ENCODE results near the gene RERE.

Gene RERE

DNA sequence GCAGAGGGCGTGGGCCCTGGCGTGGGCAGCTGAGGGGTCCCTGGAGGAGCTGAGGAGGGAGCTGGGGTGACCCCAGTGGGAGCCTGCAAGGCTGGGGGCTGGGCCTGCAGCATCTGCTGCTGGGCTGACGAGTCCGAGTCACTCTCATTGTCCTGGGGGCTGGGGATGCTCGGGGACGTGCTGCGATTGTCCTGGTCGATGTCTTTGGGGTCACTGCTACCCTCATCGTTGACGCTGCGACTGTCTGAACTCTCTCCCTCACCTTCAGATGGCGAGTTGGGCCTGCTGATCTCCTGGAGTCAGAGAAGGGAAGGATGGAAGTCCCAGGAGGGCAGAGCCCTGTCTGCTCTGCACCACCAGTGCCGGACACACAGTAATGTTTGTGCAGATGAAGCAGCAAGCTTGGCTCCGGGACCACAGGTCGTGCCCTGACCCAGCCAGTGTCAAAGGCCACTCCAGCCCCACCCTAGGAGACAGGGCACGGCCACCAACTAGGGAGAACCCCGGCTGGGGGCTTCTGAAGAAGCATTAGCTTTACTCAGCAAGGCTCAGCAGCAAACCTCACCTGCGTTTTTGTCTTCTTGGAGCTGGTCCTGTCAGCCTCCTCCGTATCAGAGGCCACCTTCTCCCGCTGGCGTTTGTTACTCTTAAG is 456.1 kb downstream of the RERE start:
- no peaks in the 10 kb centered on the region for H3K4me1 ChIP-seq (ENCODE audit: control insufficient read depth, low read length)
- no peak overlapping the region for H3K4me2 ChIP-seq (ENCODE audit: low read length)
- H3K4me3 ChIP-seq (ENCODE audit: low read length), result no peak overlapping the region
- H3K36me3 ChIP-seq (ENCODE audit: control insufficient read depth, low read length), result peaks cover 95% of the 10 kb centered on the region
- H3K27me3 ChIP-seq (ENCODE audit: control insufficient read depth, low read length), result no peaks in the 10 kb centered on the region
- TF ChIP-seq EZH2phosphoT487 (IDR thresholded peaks at IDR 0.05; ENCODE audit: borderline replicate concordance, low read length) (no peak), CTCF (IDR thresholded peaks at IDR 0.05; ENCODE audit: low read depth, low read length, poor library complexity, severe bottlenecking) (no peak)
- peaks cover 1% of the 10 kb centered on the region; the same call in 1 of the 2 replicates for H4K20me1 ChIP-seq (ENCODE audit: control insufficient read depth, insufficient read depth, low read depth, low read length)
- H3K79me2 ChIP-seq (ENCODE audit: control insufficient read depth, low read length), result peaks cover 6% of the 10 kb centered on the region; the same call in 1 of the 2 replicates
- H3K9me2 ChIP-seq (replicated peaks; ENCODE audit: control insufficient read depth, low read length), result no peaks in the 10 kb centered on the region
- no peak overlapping the region for H3K27ac ChIP-seq (ENCODE audit: low read depth, low read length)
- no peaks in the 10 kb centered on the region for H3K9me3 ChIP-seq (ENCODE audit: control insufficient read depth, insufficient read depth, low read length)
- no peaks in the 10 kb centered on the region; the same call in 1 of the 2 replicates for H3F3A ChIP-seq (ENCODE audit: control insufficient read depth, insufficient read depth)

GRCh38 chr1:8360493-8361197 is 456.8 kb downstream of the RERE start:
- Histone ChIP-seq H4K20me1 (ENCODE audit: control insufficient read depth, insufficient read depth, low read depth, low read length) (no peaks in the 10 kb centered on the region), H3K4me1 (ENCODE audit: control insufficient read depth, low read length) (no peaks in the 10 kb centered on the region), H3K4me2 (ENCODE audit: low read length) (no peak overlapping the region), H3K27ac (ENCODE audit: low read depth, low read length) (no peak overlapping the region), H3F3A (ENCODE audit: control insufficient read depth, insufficient read depth) (no peaks in the 10 kb centered on the region; the same call in 1 of the 2 replicates), H3K79me2 (ENCODE audit: control insufficient read depth, low read length) (no peaks in the 10 kb centered on the region), H3K27me3 (ENCODE audit: control insufficient read depth, low read length) (no peaks in the 10 kb centered on the region), H3K9me3 (ENCODE audit: control insufficient read depth, insufficient read depth, low read length) (no peaks in the 10 kb centered on the region), H3K4me3 (ENCODE audit: low read length) (no peak overlapping the region), H3K9me2 (replicated peaks; ENCODE audit: control insufficient read depth, low read length) (no peaks in the 10 kb centered on the region), H3K36me3 (ENCODE audit: control insufficient read depth, low read length) (peaks cover 94% of the 10 kb centered on the region)
- TF ChIP-seq EZH2phosphoT487 (IDR thresholded peaks at IDR 0.05; ENCODE audit: borderline replicate concordance, low read length) (no peak), CTCF (IDR thresholded peaks at IDR 0.05; ENCODE audit: low read depth, low read length, poor library complexity, severe bottlenecking) (no peak)

- no peak for TF ChIP-seq CTCF (IDR thresholded peaks at IDR 0.05; ENCODE audit: low read depth, low read length, poor library complexity, severe bottlenecking)
- Histone ChIP-seq H3K36me3 (ENCODE audit: control insufficient read depth, low read length) (peaks cover 94% of the 10 kb centered on the region), H3K27me3 (ENCODE audit: control insufficient read depth, low read length) (no peaks in the 10 kb centered on the region)
These were observed 457.6 kb downstream of the RERE start for GRCh38 chr1:8359617-8360481.

More at GRCh38 chr1:8359617-8360481, 457.6 kb downstream of the RERE start:
- Histone ChIP-seq H3K4me2 (ENCODE audit: low read length) (no peak overlapping the region), H3K27ac (ENCODE audit: low read depth, low read length) (no peak overlapping the region), H3K9me3 (ENCODE audit: control insufficient read depth, insufficient read depth, low read length) (no peaks in the 10 kb centered on the region), H3K4me1 (ENCODE audit: control insufficient read depth, low read length) (no peaks in the 10 kb centered on the region), H4K20me1 (ENCODE audit: control insufficient read depth, insufficient read depth, low read depth, low read length) (no peaks in the 10 kb centered on the region), H3K79me2 (ENCODE audit: control insufficient read depth, low read length) (no peaks in the 10 kb centered on the region), H3F3A (ENCODE audit: control insufficient read depth, insufficient read depth) (no peaks in the 10 kb centered on the region; the same call in none of the 2 replicates), H3K4me3 (ENCODE audit: low read length) (no peak overlapping the region), H3K9me2 (replicated peaks; ENCODE audit: control insufficient read depth, low read length) (no peaks in the 10 kb centered on the region)
